HL-60/S4 treated with phorbol 12-myristate 13-acetate at 8.2 ng/mL for 4 days and 3 days (cell line): ENCODE measurements around the gene UBFD1.
"Not testable (repeated sequence)": the region's sequence is repeated elsewhere in the genome, so short reads cannot be mapped to it uniquely, and the experiment has no call there.

Source experiments
- in situ Hi-C: fragments of 300-500 bp; cut with MboI; formaldehyde crosslinking; loops from 2 replicates; pipeline ENCODE4 v1.15.0; 2022; ENCODE audit warnings: low sequenced_read_pairs

Gene UBFD1

GRCh38 chr16:23564575-23565363, 7.2 kb downstream of the UBFD1 start:
- in situ Hi-C loops = no loop called here

GRCh38 chr16:23566724-23567123, 9.2 kb downstream of the UBFD1 start:
- in situ Hi-C loops = no loop called here

- in situ Hi-C loops = no loop called here
Observed at GRCh38 chr16:23567602-23568001, 10.1 kb downstream of the UBFD1 start.

GRCh38 chr16:23570992-23571632, 13.6 kb downstream of the UBFD1 start:
- in situ Hi-C loops = no loop called here

- in situ Hi-C loops = no loop called here
Observed at GRCh38 chr16:23571895-23572294, 14.4 kb downstream of the UBFD1 start.

- in situ Hi-C loops = no loop called here
Observed at GRCh38 chr16:23572394-23572793, 14.9 kb downstream of the UBFD1 start.

- in situ Hi-C loops = no loop called here
Observed at GRCh38 chr16:23573817-23574216, 16.3 kb downstream of the UBFD1 start.

- in situ Hi-C loops = no loop called here
Observed at GRCh38 chr16:23575834-23576233, 18.3 kb downstream of the UBFD1 start.

- in situ Hi-C loops = no loop called here
Observed at GRCh38 chr16:23577493-23577892, 20.0 kb downstream of the UBFD1 start.

- in situ Hi-C loops = no loop called here
Observed at GRCh38 chr16:23578101-23578830, 20.7 kb downstream of the UBFD1 start.

- in situ Hi-C loops = no loop called here
Observed at GRCh38 chr16:23579371-23579770, 21.8 kb downstream of the UBFD1 start.

GRCh38 chr16:23580391-23580790, 22.9 kb downstream of the UBFD1 start:
- in situ Hi-C loops = no loop called here

GRCh38 chr16:23581764-23582163, 24.2 kb downstream of the UBFD1 start:
- in situ Hi-C loops = no loop called here

- in situ Hi-C loops = not testable (repeated sequence)
Observed at GRCh38 chr16:23583271-23583670, 25.7 kb downstream of the UBFD1 start.

GRCh38 chr16:23584186-23585076, 26.9 kb downstream of the UBFD1 start:
- in situ Hi-C loops = no loop called here

- in situ Hi-C loops = no loop called here
Observed at GRCh38 chr16:23587726-23588125, 30.2 kb downstream of the UBFD1 start.

GRCh38 chr16:23590181-23590580, 32.7 kb downstream of the UBFD1 start:
- in situ Hi-C loops = no loop called here

GRCh38 chr16:23594186-23594585, 36.7 kb downstream of the UBFD1 start:
- in situ Hi-C loops = no loop called here

- in situ Hi-C loops = no loop called here
Observed at GRCh38 chr16:23595246-23595950, 37.9 kb downstream of the UBFD1 start.
